Neural cell (in vitro differentiated cells): ENCODE measurements around the gene SLC2A1. TPM values are rescaled to one million over a fixed set of nuclear protein-coding genes. Genes with fewer than 3 reads are reported as not detected.

Experiments
- H2AFZ ChIP-seq: fragments of 200-600, 300-800 bp; sonication (generic), shearing (Covaris generic); 2 replicates; pipeline ENCODE4 v1.6.0; 2014; ENCODE audit warnings: low read depth, mild to moderate bottlenecking, antibody characterized with exemption, low read length, moderate library complexity
- H3F3A ChIP-seq: fragments of 200-600 bp; shearing (Covaris generic); 2 replicates; pipeline ENCODE4 v1.6.1; 2016; ENCODE audit warnings: mild to moderate bottlenecking, moderate library complexity, mixed read lengths, antibody characterized with exemption, low read length; ENCODE audit not compliant: insufficient read depth, poor library complexity, severe bottlenecking
- H3K27ac ChIP-seq: fragments of 200-600, 300-800 bp; sonication (generic), shearing (Covaris generic); 2 replicates; pipeline ENCODE4 v1.5.1; 2014; ENCODE audit warnings: mild to moderate bottlenecking, low read length, moderate library complexity
- H3K27me3 ChIP-seq: fragments of 300-800, 200-600 bp; sonication (generic), shearing (Covaris generic); 2 replicates; pipeline ENCODE4 v1.6.0; 2014; ENCODE audit warnings: mild to moderate bottlenecking, low read depth, low read length, moderate library complexity; ENCODE audit not compliant: insufficient read depth
- H3K36me3 ChIP-seq: fragments of 300-800, 200-600 bp; sonication (generic), shearing (Covaris generic); 2 replicates; pipeline ENCODE4 v1.5.1; 2014; ENCODE audit warnings: mild to moderate bottlenecking, antibody characterized with exemption, low read length, moderate library complexity; ENCODE audit not compliant: insufficient read depth
- H3K4me2 ChIP-seq: fragments of 300-800, 200-600 bp; sonication (generic), shearing (Covaris generic); 2 replicates; pipeline ENCODE4 v1.6.0; 2014; ENCODE audit warnings: mild to moderate bottlenecking, low read length
- H3K4me3 ChIP-seq: fragments of 300-800, 200-600 bp; sonication (generic), shearing (Covaris generic); 2 replicates; pipeline ENCODE4 v1.5.1; 2014; ENCODE audit warnings: mild to moderate bottlenecking, low read length, moderate library complexity
- H3K79me2 ChIP-seq: fragments of 200-600 bp; shearing (Covaris generic); replicated peaks from 2 replicates; pipeline ENCODE4 v1.6.0; 2014; ENCODE audit warnings: mild to moderate bottlenecking, low read length, moderate library complexity; ENCODE audit not compliant: insufficient read depth
- H3K9ac ChIP-seq: fragments of 300-800, 200-600 bp; sonication (generic), shearing (Covaris generic); 2 replicates; pipeline ENCODE4 v1.6.1; 2016; ENCODE audit warnings: mild to moderate bottlenecking, low read length, mixed read lengths
- H3K9me2 ChIP-seq: fragments of 200-600 bp; shearing (Covaris generic); 2 replicates; pipeline ENCODE4 v1.6.1; 2016; ENCODE audit warnings: mild to moderate bottlenecking, low read length, mixed read lengths; ENCODE audit not compliant: insufficient read depth
- H3K9me3 ChIP-seq: fragments of 200-600, 300-800 bp; sonication (generic), shearing (Covaris generic); 2 replicates; pipeline ENCODE4 v1.6.1; 2016; ENCODE audit warnings: mild to moderate bottlenecking, mixed run types, low read length, moderate library complexity, mixed read lengths
- H4K20me1 ChIP-seq: fragments of 200-600 bp; shearing (Covaris generic); 2 replicates; pipeline ENCODE4 v1.6.1; 2016; ENCODE audit warnings: mild to moderate bottlenecking, mixed run types; ENCODE audit not compliant: insufficient read depth
- CTCF ChIP-seq: fragments of 450-650 bp; IDR thresholded peaks from 2 replicates; pipeline ENCODE4 v1.5.1; 2014; ENCODE audit warnings: antibody characterized with exemption, mild to moderate bottlenecking, moderate library complexity; ENCODE audit not compliant: poor library complexity, severe bottlenecking
- EP300 ChIP-seq: fragments of 450-650 bp; conservative IDR thresholded peaks from 2 replicates; pipeline ENCODE4 v1.6.1; 2014; ENCODE audit warnings: antibody characterized with exemption, mild to moderate bottlenecking, moderate library complexity; ENCODE audit not compliant: poor library complexity, severe bottlenecking
- EZH2 ChIP-seq: fragments of 200-600, 300-800 bp; shearing (Covaris generic), sonication (generic); IDR thresholded peaks from 2 replicates; pipeline ENCODE4 v1.6.1; 2014; ENCODE audit warnings: antibody characterized with exemption, low read length, borderline replicate concordance, mild to moderate bottlenecking; ENCODE audit not compliant: insufficient read depth, poor library complexity, severe bottlenecking
- MXI1 ChIP-seq: fragments of 450-650 bp; conservative IDR thresholded peaks from 2 replicates; pipeline ENCODE4 v1.6.1; 2014; ENCODE audit warnings: antibody characterized with exemption, mild to moderate bottlenecking; ENCODE audit not compliant: poor library complexity, severe bottlenecking
- POLR2AphosphoS5 ChIP-seq: IDR thresholded peaks from 2 replicates; pipeline ENCODE4 v1.6.1; 2012
- RAD21 ChIP-seq: fragments of 450-650 bp; conservative IDR thresholded peaks from 2 replicates; pipeline ENCODE4 v1.6.1; 2014; ENCODE audit warnings: antibody characterized with exemption, mild to moderate bottlenecking, moderate library complexity
- REST ChIP-seq: IDR thresholded peaks from 2 replicates; pipeline ENCODE4 v1.6.1; 2012; ENCODE audit warnings: borderline replicate concordance
- SMC3 ChIP-seq: fragments of 450-650 bp; conservative IDR thresholded peaks from 2 replicates; pipeline ENCODE4 v1.6.1; 2014; ENCODE audit warnings: antibody characterized with exemption, mild to moderate bottlenecking, moderate library complexity; ENCODE audit not compliant: poor library complexity
- TAF1 ChIP-seq: IDR thresholded peaks from 2 replicates; pipeline ENCODE4 v1.6.1; 2012; ENCODE audit warnings: low read depth
- polyA plus RNA-seq: library from polyadenylated mRNA; depleted of rRNA; stranded (reverse); fragments of >200 nt; gene quantifications from 2 replicates; pipeline ENCODE4 v1.2.3, GENCODE V29; 2014

SLC2A1 gene
- polyA plus RNA-seq, 1 donor from 2014 or later = 39.4 TPM

DNA sequence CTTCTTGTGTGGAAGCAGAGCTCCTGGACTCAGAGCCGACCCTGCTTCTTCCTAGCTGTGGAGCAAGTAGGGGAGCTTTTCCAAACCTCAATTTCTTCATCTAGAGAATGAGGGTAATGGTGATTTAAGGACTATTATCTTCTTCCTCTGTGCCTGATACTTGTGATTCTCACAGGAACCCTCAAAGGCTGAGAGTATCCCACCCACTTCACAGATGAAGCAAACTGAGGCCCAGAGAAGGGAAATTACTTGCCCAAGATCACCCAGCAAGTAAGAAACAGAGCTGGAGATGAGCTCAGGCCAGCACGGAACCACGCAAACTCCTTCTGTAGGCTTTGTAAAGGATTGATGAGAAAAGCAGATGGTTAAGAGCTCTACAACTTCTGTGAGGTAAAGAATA is 15.1 kb upstream of the SLC2A1 start:
- H3K27me3 ChIP-seq = no peaks in the 10 kb centered on the region
- no peaks in the 10 kb centered on the region for H3K9me2 ChIP-seq
- no peak overlapping the region for H2AFZ ChIP-seq
- TF ChIP-seq EZH2 = no peak
- TF ChIP-seq CTCF = no peak
- no peak for TF ChIP-seq POLR2AphosphoS5
- TF ChIP-seq TAF1 = no peak
- TF ChIP-seq EP300 = no peak
- TF ChIP-seq RAD21 = no peak
- no peak for TF ChIP-seq MXI1
- no peak for TF ChIP-seq SMC3
- TF ChIP-seq REST = no peak
- no peak overlapping the region for H3K4me2 ChIP-seq
- no peaks in the 10 kb centered on the region for H4K20me1 ChIP-seq
- H3K9ac ChIP-seq = no peak overlapping the region
- H3K9me3 ChIP-seq = no peaks in the 10 kb centered on the region
- H3K4me3 ChIP-seq = no peak overlapping the region
- no peaks in the 10 kb centered on the region for H3K79me2 ChIP-seq
- H3F3A ChIP-seq = no peaks in the 10 kb centered on the region
- H3K27ac ChIP-seq = no peak overlapping the region
- no peaks in the 10 kb centered on the region for H3K36me3 ChIP-seq

- TF ChIP-seq CTCF = no peak
- TF ChIP-seq TAF1 = no peak
- TF ChIP-seq POLR2AphosphoS5 = no peak
- no peak for TF ChIP-seq EZH2
- no peak for TF ChIP-seq SMC3
- no peak for TF ChIP-seq EP300
- no peak for TF ChIP-seq MXI1
- no peak for TF ChIP-seq REST
- no peak for TF ChIP-seq RAD21
- H3K9me2 ChIP-seq = no peaks in the 10 kb centered on the region
- no peaks in the 10 kb centered on the region for H3K79me2 ChIP-seq
- H3K4me2 ChIP-seq = no peak overlapping the region
- no peak overlapping the region for H3K27ac ChIP-seq
- H4K20me1 ChIP-seq = no peaks in the 10 kb centered on the region
- no peaks in the 10 kb centered on the region for H3F3A ChIP-seq
- no peak overlapping the region for H3K4me3 ChIP-seq
- H3K27me3 ChIP-seq = no peaks in the 10 kb centered on the region
- no peaks in the 10 kb centered on the region for H3K36me3 ChIP-seq
- no peak overlapping the region for H3K9ac ChIP-seq
- H2AFZ ChIP-seq = no peak overlapping the region
- H3K9me3 ChIP-seq = no peaks in the 10 kb centered on the region
These were observed 14.6 kb upstream of the SLC2A1 start for GRCh38 chr1:42973286-42973685.
